Measurements from ENCODE around the gene CENPV.

DNA sequence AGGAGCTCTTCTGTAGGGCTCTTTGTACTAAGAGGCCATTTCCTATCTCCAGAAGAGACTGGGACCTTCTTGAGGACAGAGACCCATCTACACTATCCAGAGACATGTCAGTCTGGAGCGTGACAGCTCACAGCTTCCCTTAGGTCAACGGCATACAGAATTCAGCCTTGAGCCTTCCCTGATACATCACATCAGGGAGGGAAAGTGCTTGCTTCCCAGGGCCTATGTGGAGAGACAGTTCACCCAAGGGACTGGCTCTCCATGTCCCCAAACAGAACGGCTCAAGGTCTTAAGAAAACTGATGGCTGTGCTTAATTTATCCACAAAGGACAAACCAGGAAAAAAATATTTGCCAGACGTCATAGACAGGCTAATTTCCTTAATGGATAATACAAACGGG, 7.7 kb downstream of the CENPV start:
- no peak for TF ChIP-seq EZH2 (IDR thresholded peaks at IDR 0.05; ENCODE audit: borderline replicate concordance, low read depth, low read length, severe bottlenecking)
- TF ChIP-seq, protein P1, sequence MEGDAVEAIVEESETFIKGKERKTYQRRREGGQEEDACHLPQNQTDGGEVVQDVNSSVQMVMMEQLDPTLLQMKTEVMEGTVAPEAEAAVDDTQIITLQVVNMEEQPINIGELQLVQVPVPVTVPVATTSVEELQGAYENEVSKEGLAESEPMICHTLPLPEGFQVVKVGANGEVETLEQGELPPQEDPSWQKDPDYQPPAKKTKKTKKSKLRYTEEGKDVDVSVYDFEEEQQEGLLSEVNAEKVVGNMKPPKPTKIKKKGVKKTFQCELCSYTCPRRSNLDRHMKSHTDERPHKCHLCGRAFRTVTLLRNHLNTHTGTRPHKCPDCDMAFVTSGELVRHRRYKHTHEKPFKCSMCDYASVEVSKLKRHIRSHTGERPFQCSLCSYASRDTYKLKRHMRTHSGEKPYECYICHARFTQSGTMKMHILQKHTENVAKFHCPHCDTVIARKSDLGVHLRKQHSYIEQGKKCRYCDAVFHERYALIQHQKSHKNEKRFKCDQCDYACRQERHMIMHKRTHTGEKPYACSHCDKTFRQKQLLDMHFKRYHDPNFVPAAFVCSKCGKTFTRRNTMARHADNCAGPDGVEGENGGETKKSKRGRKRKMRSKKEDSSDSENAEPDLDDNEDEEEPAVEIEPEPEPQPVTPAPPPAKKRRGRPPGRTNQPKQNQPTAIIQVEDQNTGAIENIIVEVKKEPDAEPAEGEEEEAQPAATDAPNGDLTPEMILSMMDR (IDR thresholded peaks at IDR 0.05; ENCODE audit: borderline replicate concordance, extremely low read depth, low read length, poor library complexity, severe bottlenecking) = no peak
